ENCODE measurements around the gene FARS2. TPM values are rescaled to one million over a fixed set of nuclear protein-coding genes. Genes with fewer than 3 reads are reported as not detected.

The FARS2 gene
- polyA plus RNA-seq, 1 donor (not counting 4 experiments of a cell fraction or from before 2014, with no cell fraction given) = 21.3 TPM

GRCh38 chr6:5282191-5282623 lies 20.9 kb downstream of the FARS2 start:
- DNase-seq (ENCODE audit: low read depth, low spot score) = no peak
- Histone ChIP-seq H3K27ac (ENCODE audit: control insufficient read depth, insufficient read depth, low read length) (no peak overlapping the region), H4K20me1 (ENCODE audit: control insufficient read depth, extremely low read depth, insufficient read depth, low read length) (peaks cover 5% of the 10 kb centered on the region), H2AFZ (ENCODE audit: control insufficient read depth, low read length) (no peak overlapping the region), H3K36me3 (ENCODE audit: control insufficient read depth in 2 of 2, extremely low read depth in 1 of 2, insufficient read depth in 2 of 2, low read length in 2 of 2) (peaks cover 0 to 1% of the 10 kb centered on the region in 2 experiments), H3K9me1 (ENCODE audit: control insufficient read depth, extremely low read depth, insufficient read depth, low read length) (no peaks in the 10 kb centered on the region), H3K79me2 (ENCODE audit: control insufficient read depth, insufficient read depth, low read length) (peaks cover 7% of the 10 kb centered on the region), H3K9me3 (ENCODE audit: control insufficient read depth, low read depth, low read length) (no peaks in the 10 kb centered on the region), H3K4me3 (ENCODE audit: control insufficient read depth in 2 of 3, extremely low read depth in 1 of 3, insufficient read depth in 2 of 3, low read depth in 1 of 3, low read length in 3 of 3) (no peak overlapping the region), H3K27me3 (ENCODE audit: control insufficient read depth, extremely low read depth, insufficient read depth, low read length) (no peaks in the 10 kb centered on the region), H3K4me1 (ENCODE audit: control insufficient read depth, extremely low read depth, insufficient read depth, low read length) (peaks cover 3% of the 10 kb centered on the region), H3K9ac (ENCODE audit: control insufficient read depth, extremely low read depth, insufficient read depth, low read length) (no peak overlapping the region), H3K4me2 (ENCODE audit: control insufficient read depth, extremely low read depth, insufficient read depth, low read depth, low read length) (no peak overlapping the region)
- FAIRE-seq = no peak
- no peak for TF ChIP-seq EZH2 (IDR thresholded peaks at IDR 0.05; ENCODE audit: low read length)
- TF ChIP-seq CTCF (optimal IDR thresholded peaks at IDR 0.05 in 1 of 3, IDR thresholded peaks at IDR 0.05 in 1 of 3, conservative IDR thresholded peaks at IDR 0.05 in 1 of 3; ENCODE audit: extremely low read depth in 1 of 3, insufficient read depth in 2 of 3, low read length in 3 of 3) = no peak
- dilution Hi-C loops (cut with MboI; ENCODE audit: extremely low pct_ligation_motif_present, low sequenced_read_pairs) = no loop called here

- DNase-seq (ENCODE audit: low read depth, low spot score) (no peak), FAIRE-seq (no peak)
- H3K9me1 ChIP-seq (ENCODE audit: control insufficient read depth, extremely low read depth, insufficient read depth, low read length) = no peaks in the 10 kb centered on the region
- no peaks in the 10 kb centered on the region for H3K9me3 ChIP-seq (ENCODE audit: control insufficient read depth, low read depth, low read length)
- H3K36me3 ChIP-seq (ENCODE audit: control insufficient read depth in 2 of 2, extremely low read depth in 1 of 2, insufficient read depth in 2 of 2, low read length in 2 of 2) = no peaks in the 10 kb centered on the region
- TF ChIP-seq EZH2 (IDR thresholded peaks at IDR 0.05; ENCODE audit: low read length) (no peak), CTCF (optimal IDR thresholded peaks at IDR 0.05 in 1 of 3, IDR thresholded peaks at IDR 0.05 in 1 of 3, conservative IDR thresholded peaks at IDR 0.05 in 1 of 3; ENCODE audit: extremely low read depth in 1 of 3, insufficient read depth in 2 of 3, low read length in 3 of 3) (no peak)
- H3K9ac ChIP-seq (ENCODE audit: control insufficient read depth, extremely low read depth, insufficient read depth, low read length) = no peak overlapping the region
- H2AFZ ChIP-seq (ENCODE audit: control insufficient read depth, low read length) = no peak overlapping the region
- H4K20me1 ChIP-seq (ENCODE audit: control insufficient read depth, extremely low read depth, insufficient read depth, low read length) = peaks cover 11% of the 10 kb centered on the region
- H3K4me1 ChIP-seq (ENCODE audit: control insufficient read depth, extremely low read depth, insufficient read depth, low read length) = peaks cover 7% of the 10 kb centered on the region
- H3K27ac ChIP-seq (ENCODE audit: control insufficient read depth, insufficient read depth, low read length) = no peak overlapping the region
- no peak overlapping the region for H3K4me3 ChIP-seq (ENCODE audit: control insufficient read depth in 2 of 3, extremely low read depth in 1 of 3, insufficient read depth in 2 of 3, low read depth in 1 of 3, low read length in 3 of 3)
- dilution Hi-C loops (cut with MboI; ENCODE audit: extremely low pct_ligation_motif_present, low sequenced_read_pairs) = no loop called here
- H3K4me2 ChIP-seq (ENCODE audit: control insufficient read depth, extremely low read depth, insufficient read depth, low read depth, low read length) = no peak overlapping the region
- H3K79me2 ChIP-seq (ENCODE audit: control insufficient read depth, insufficient read depth, low read length) = peaks cover 4% of the 10 kb centered on the region
- H3K27me3 ChIP-seq (ENCODE audit: control insufficient read depth, extremely low read depth, insufficient read depth, low read length) = no peaks in the 10 kb centered on the region
Measured at GRCh38 chr6:5285081-5285480, 23.8 kb downstream of the FARS2 start.
